ENCODE measurements around the gene FOXRED2. TPM values are rescaled to one million over a fixed set of nuclear protein-coding genes. Genes with fewer than 3 reads are reported as not detected.
A peak's percentile ranks its signal among the peaks of the same experiment; 100 is the strongest.

The FOXRED2 gene
- total RNA-seq, 1 experiment from 2014 or later: 60.4 TPM

- Histone ChIP-seq H3K27me3 (replicated peaks; ENCODE audit: insufficient read depth, low read depth, low read length, poor library complexity) (no peaks in the 10 kb centered on the region), H3K9me3 (ENCODE audit: low read depth, low read length, poor library complexity, severe bottlenecking) (no peaks in the 10 kb centered on the region), H3K4me1 (ENCODE audit: insufficient read depth, low read length, poor library complexity, severe bottlenecking) (peaks cover 19% of the 10 kb centered on the region), H3K4me3 (ENCODE audit: low read depth, low read length, poor library complexity, severe bottlenecking) (no peak overlapping the region), H3K36me3 (ENCODE audit: insufficient read depth, low read length, poor library complexity, severe bottlenecking) (peaks cover 32% of the 10 kb centered on the region), H3K27ac (ENCODE audit: low read depth, low read length, poor library complexity, severe bottlenecking) (no peak overlapping the region)
- no TSS peak for BruUV-seq (replicated peaks)
- DNase-seq (ENCODE audit: low spot score): no peak
- ChIA-PET POLR2A (ENCODE audit: low non-redundant PET) (no interaction called here), CTCF (interaction anchor here (1.0 to 1.9 kb wide), 2 partner anchors 11 to 171 kb away, joined by 3 to 15 read pairs; partner anchors contain the start of gene TXN2)
- intact Hi-C loops (cut with micrococcal nuclease; ENCODE audit: unreplicated experiment): no loop called here
- TF ChIP-seq CTCF (conservative IDR thresholded peaks at IDR 0.05; ENCODE audit: low read depth, low read length) (no peak), EZH2 (IDR thresholded peaks at IDR 0.05; ENCODE audit: borderline replicate concordance, low read depth, low read length, poor library complexity, severe bottlenecking) (no peak)
Observed at GRCh38 chr22:36471341-36471821, 35.5 kb downstream of the FOXRED2 start.

GRCh38 chr22:36470994-36471331 is 35.9 kb downstream of the FOXRED2 start:
- no peaks in the 10 kb centered on the region for H3K27me3 ChIP-seq (replicated peaks; ENCODE audit: insufficient read depth, low read depth, low read length, poor library complexity)
- no peak for TF ChIP-seq CTCF (conservative IDR thresholded peaks at IDR 0.05; ENCODE audit: low read depth, low read length)
- no peak for TF ChIP-seq EZH2 (IDR thresholded peaks at IDR 0.05; ENCODE audit: borderline replicate concordance, low read depth, low read length, poor library complexity, severe bottlenecking)
- H3K9me3 ChIP-seq (ENCODE audit: low read depth, low read length, poor library complexity, severe bottlenecking): no peaks in the 10 kb centered on the region
- H3K4me1 ChIP-seq (ENCODE audit: insufficient read depth, low read length, poor library complexity, severe bottlenecking): peaks cover 19% of the 10 kb centered on the region
- no TSS peak for BruUV-seq (replicated peaks)
- peaks cover 28% of the 10 kb centered on the region for H3K36me3 ChIP-seq (ENCODE audit: insufficient read depth, low read length, poor library complexity, severe bottlenecking)
- DNase-seq (ENCODE audit: low spot score): no peak
- no peak overlapping the region for H3K4me3 ChIP-seq (ENCODE audit: low read depth, low read length, poor library complexity, severe bottlenecking)
- intact Hi-C loops (cut with micrococcal nuclease; ENCODE audit: unreplicated experiment): loop anchor here (1.0 kb wide), 1 partner anchor 170 kb away; no protein-coding TSS in a partner anchor
- ChIA-PET CTCF (interaction anchor here (0.7 to 1.9 kb wide), 4 partner anchors 11 to 184 kb away, joined by 3 to 15 read pairs (median 5); partner anchors contain the start of gene TXN2), POLR2A (ENCODE audit: low non-redundant PET) (no interaction called here)
- H3K27ac ChIP-seq (ENCODE audit: low read depth, low read length, poor library complexity, severe bottlenecking): no peak overlapping the region

GRCh38 chr22:36470162-36470993 is 36.5 kb downstream of the FOXRED2 start:
- intact Hi-C loops (cut with micrococcal nuclease; ENCODE audit: unreplicated experiment): loop anchor here (1.0 kb wide), 1 partner anchor 169 kb away; no protein-coding TSS in a partner anchor
- peaks cover 19% of the 10 kb centered on the region for H3K4me1 ChIP-seq (ENCODE audit: insufficient read depth, low read length, poor library complexity, severe bottlenecking)
- H3K27me3 ChIP-seq (replicated peaks; ENCODE audit: insufficient read depth, low read depth, low read length, poor library complexity): no peaks in the 10 kb centered on the region
- DNase-seq (ENCODE audit: low spot score): peak; percentile 89
- POLR2A ChIA-PET (ENCODE audit: low non-redundant PET): no interaction called here
- no peak overlapping the region for H3K4me3 ChIP-seq (ENCODE audit: low read depth, low read length, poor library complexity, severe bottlenecking)
- BruUV-seq (replicated peaks): no TSS peak
- no peak overlapping the region for H3K27ac ChIP-seq (ENCODE audit: low read depth, low read length, poor library complexity, severe bottlenecking)
- TF ChIP-seq CTCF (conservative IDR thresholded peaks at IDR 0.05; ENCODE audit: low read depth, low read length): peak; percentile 95
- no peak for TF ChIP-seq EZH2 (IDR thresholded peaks at IDR 0.05; ENCODE audit: borderline replicate concordance, low read depth, low read length, poor library complexity, severe bottlenecking)
- H3K9me3 ChIP-seq (ENCODE audit: low read depth, low read length, poor library complexity, severe bottlenecking): no peaks in the 10 kb centered on the region
- H3K36me3 ChIP-seq (ENCODE audit: insufficient read depth, low read length, poor library complexity, severe bottlenecking): peaks cover 22% of the 10 kb centered on the region
- CTCF ChIA-PET: interaction anchor here (0.5 to 1.9 kb wide), 14 partner anchors 12 to 441 kb away, joined by 3 to 15 read pairs (median 4); partner anchors contain the start of gene TXN2
